Epithelial cell of proximal tubule (primary cell): ENCODE measurements around the gene ANO9. TPM values are rescaled to one million over a fixed set of nuclear protein-coding genes. Genes with fewer than 3 reads are reported as not detected.

ENCODE experiments used
- DNase-seq: peaks from one replicate; pipeline ENCODE4 v3.0.0-alpha.2; 2011; ENCODE audit warnings: low read depth
- H3K4me3 ChIP-seq: 2 replicates; pipeline ENCODE4 v1.5.1; 2011; ENCODE audit warnings: low read depth, mild to moderate bottlenecking, low read length
- total RNA-seq: library from RNA; depleted of rRNA; stranded (reverse); fragments of >200 nt; gene quantifications from 2 replicates; pipeline ENCODE4 v1.2.3, GENCODE V29; 2015
- TF ChIP-seq, protein P1 (sequence below): conservative IDR thresholded peaks from 2 replicates; pipeline ENCODE4 v1.5.1; 2012; ENCODE audit warnings: low read depth, mild to moderate bottlenecking, low read length

The ANO9 gene
- total RNA-seq, 1 donor from 2014 or later: 20.1 TPM

GRCh38 chr11:373716-374551, 67.9 kb downstream of the ANO9 start:
- TF ChIP-seq, protein P1, sequence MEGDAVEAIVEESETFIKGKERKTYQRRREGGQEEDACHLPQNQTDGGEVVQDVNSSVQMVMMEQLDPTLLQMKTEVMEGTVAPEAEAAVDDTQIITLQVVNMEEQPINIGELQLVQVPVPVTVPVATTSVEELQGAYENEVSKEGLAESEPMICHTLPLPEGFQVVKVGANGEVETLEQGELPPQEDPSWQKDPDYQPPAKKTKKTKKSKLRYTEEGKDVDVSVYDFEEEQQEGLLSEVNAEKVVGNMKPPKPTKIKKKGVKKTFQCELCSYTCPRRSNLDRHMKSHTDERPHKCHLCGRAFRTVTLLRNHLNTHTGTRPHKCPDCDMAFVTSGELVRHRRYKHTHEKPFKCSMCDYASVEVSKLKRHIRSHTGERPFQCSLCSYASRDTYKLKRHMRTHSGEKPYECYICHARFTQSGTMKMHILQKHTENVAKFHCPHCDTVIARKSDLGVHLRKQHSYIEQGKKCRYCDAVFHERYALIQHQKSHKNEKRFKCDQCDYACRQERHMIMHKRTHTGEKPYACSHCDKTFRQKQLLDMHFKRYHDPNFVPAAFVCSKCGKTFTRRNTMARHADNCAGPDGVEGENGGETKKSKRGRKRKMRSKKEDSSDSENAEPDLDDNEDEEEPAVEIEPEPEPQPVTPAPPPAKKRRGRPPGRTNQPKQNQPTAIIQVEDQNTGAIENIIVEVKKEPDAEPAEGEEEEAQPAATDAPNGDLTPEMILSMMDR: no peak
- no peak for DNase-seq
- H3K4me3 ChIP-seq: no peak overlapping the region

GRCh38 chr11:372809-373715, 68.7 kb downstream of the ANO9 start:
- TF ChIP-seq, protein P1: no peak
- no peak for DNase-seq
- H3K4me3 ChIP-seq: no peak overlapping the region

DNA sequence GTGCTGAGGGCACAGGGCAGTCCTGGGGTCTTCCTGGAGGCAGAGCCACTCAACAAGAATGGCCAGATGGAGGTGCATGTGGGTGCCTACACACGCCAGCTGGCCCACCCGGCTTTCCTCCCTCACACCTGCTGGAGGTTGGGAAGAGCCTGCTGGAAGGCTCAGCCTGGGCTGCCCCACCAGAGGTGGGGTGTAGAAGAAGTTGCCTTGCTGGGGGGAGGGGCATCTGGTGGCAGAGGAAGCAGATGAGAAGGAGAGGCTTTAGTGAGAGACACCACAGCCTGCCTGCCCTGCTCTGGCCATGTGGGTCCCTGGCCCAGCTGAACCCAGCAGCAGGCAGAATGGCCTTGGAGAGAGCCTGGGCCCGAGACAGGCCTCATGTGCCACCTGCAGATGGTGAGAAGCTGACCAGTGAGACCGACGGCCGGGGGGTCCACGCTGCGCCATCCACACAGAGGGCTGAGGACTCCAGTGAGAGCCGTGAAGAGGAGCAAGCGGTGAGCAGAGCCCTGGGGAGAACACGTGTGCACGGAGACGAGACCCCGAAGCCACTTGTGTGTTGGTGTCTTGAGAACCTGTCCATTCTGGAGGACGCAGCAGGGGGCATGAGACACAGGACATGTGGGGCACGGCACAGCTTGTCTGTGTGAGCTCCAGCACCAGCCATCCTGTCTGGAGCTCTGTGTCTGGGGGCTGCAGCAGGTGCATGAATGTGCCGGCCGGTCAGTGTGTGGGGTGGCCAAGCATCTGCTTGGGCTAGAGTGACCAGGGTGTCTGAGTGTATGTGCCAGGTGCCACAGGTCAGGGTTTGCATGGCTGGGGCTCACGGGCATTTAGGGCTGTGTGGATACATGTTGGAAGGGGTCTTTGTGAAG, 69.9 kb downstream of the ANO9 start:
- no peak for DNase-seq
- TF ChIP-seq, protein P1: no peak
- H3K4me3 ChIP-seq: no peak overlapping the region

DNA sequence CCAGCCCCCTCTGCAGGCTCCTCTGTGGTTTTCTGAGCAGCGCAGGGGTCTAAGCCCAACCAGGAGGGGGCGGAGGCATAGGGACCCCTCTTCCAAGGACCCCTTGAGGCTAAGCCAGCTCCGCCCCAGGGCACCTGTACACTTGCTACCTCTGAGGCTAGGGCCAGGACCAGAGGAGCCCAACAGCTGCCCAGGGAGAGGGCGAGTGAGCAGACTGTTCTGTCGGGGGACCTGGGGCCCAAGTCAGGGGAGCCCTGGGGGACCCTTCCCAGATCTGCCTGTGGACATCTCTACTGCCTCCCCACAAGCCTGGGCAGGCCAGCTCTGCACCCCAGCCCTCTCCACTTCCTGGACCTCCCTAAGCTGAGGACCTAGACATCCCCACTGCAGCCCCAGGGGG, 70.8 kb downstream of the ANO9 start:
- TF ChIP-seq, protein P1: no peak
- no peak for DNase-seq
- H3K4me3 ChIP-seq: no peak overlapping the region

DNA sequence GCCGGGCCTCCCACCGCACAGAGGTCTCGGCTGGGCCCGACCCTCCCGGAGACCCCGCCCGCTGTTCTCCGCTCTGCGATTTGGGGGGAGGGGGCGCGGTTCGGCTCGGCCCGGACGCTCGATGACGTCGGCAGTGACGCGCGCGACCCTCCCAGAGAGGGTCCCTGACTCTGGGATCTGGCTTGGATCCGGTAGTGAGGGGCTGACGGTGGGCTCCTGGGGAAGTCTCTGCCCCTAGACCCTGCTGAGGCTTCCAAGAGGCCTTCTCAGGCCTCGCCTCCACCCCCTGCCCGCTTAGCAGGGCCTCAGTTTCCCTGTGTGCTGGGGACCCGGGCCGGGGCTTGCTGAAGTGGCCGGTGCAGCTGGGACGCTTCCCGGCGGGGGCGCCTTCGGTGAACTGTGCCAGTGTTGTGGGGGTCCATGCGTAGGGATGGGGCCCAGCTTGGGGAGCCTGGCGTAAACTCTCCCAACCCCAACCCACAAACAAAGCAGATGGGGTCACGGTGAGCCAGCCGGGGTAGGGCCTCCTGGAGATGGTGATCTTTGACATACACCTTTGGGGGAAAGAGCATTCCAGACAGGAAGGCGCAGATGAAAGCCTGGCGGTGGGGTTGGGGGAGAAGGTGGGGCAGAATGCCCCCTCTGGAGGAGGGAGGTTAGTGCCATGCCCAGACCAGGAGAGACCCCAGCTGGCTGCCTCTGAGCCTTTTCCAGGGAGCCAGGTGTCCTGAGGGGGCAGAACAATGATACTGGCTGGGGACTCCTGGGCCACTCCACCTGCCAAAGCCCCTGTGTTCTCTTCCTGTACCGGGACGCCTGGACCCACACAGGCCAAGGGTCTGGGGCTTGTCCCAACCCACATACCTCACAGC, 71.5 kb downstream of the ANO9 start:
- peak overlapping the region; percentile 14 for H3K4me3 ChIP-seq
- TF ChIP-seq, protein P1: no peak
- DNase-seq: no peak
